HepG2 (cell line): Measurements from ENCODE around the gene CDC42SE1. TPM values are rescaled to one million over a fixed set of nuclear protein-coding genes. Genes with fewer than 3 reads are reported as not detected.
A peak's percentile ranks its signal among the peaks of the same experiment; 100 is the strongest.

Experiments
- GABPB1 ChIP-seq: IDR thresholded peaks from 2 replicates; pipeline ENCODE4 v1.6.1; 2016; ENCODE audit warnings: mild to moderate bottlenecking, missing genetic modification reagents, moderate library complexity, missing compliant biosample characterization
- MEIS1 ChIP-seq: sonication (generic); formaldehyde crosslinking; IDR thresholded peaks from 2 replicates; pipeline ENCODE4 v1.9.0; 2021; ENCODE audit warnings: mild to moderate bottlenecking, missing genetic modification reagents, moderate library complexity, borderline replicate concordance
- NR2F6 ChIP-seq, 2 experiments: IDR thresholded peaks; 2 replicates each; pipeline ENCODE4 v1.6.1; 2016; ENCODE audit warnings: antibody characterized with exemption in 1 of 2, mild to moderate bottlenecking in 1 of 2
- ZNF138 ChIP-seq: sonication (generic); formaldehyde crosslinking; IDR thresholded peaks from 2 replicates; pipeline ENCODE4 v1.5.0; 2020; ENCODE audit warnings: mild to moderate bottlenecking, low read depth, missing genetic modification reagents
- ZNF33A ChIP-seq: sonication (generic); formaldehyde crosslinking; IDR thresholded peaks from 2 replicates; pipeline ENCODE4 v1.5.1; 2020; ENCODE audit warnings: missing genetic modification reagents, mild to moderate bottlenecking, moderate library complexity, borderline replicate concordance
- ZNF629 ChIP-seq: sonication (generic); formaldehyde crosslinking; conservative IDR thresholded peaks from 2 replicates; pipeline ENCODE4 v1.5.0; 2020; ENCODE audit warnings: missing genetic modification reagents
- ZNF788 ChIP-seq: sonication (generic); formaldehyde crosslinking; IDR thresholded peaks from 2 replicates; pipeline ENCODE4 v1.5.0; 2020; ENCODE audit warnings: mild to moderate bottlenecking, missing genetic modification reagents, borderline replicate concordance
- polyA plus RNA-seq, 8 experiments: library from polyadenylated mRNA; depleted of rRNA in 3 of 8; stranded (reverse) in 7 of 8; unstranded in 1 of 8; fragments of >200 nt; fragmentation: Illumina TruSeq in 4 of 8; extraction: Trizol in 4 of 8; gene quantifications; 2 replicates each; pipeline versions ENCODE4 v1.2.1 to v1.2.3, GENCODE V29; 2011 to 2016; ENCODE audit warnings: low read depth in 4 of 8, missing spikeins in 1 of 8, mixed read lengths in 1 of 8; ENCODE audit not compliant: insufficient read depth in 1 of 8
- total RNA-seq, 5 experiments: library from RNA; depleted of rRNA; stranded (reverse); fragments of >200 nt; fragmentation: Illumina TruSeq; extraction: Trizol; gene quantifications; 2 replicates each; pipeline ENCODE4 v1.2.3, GENCODE V29; 2016; ENCODE audit warnings: low read depth in 1 of 5
- TF ChIP-seq, protein P1 (sequence below): sonication (generic); formaldehyde crosslinking; IDR thresholded peaks from 2 replicates; pipeline ENCODE4 v1.5.0; 2020; ENCODE audit warnings: mild to moderate bottlenecking, missing genetic modification reagents, borderline replicate concordance
- TF ChIP-seq, protein P2 (sequence below): sonication (generic); formaldehyde crosslinking; IDR thresholded peaks from 2 replicates; pipeline ENCODE4 v1.5.1; 2020; ENCODE audit warnings: mild to moderate bottlenecking, missing genetic modification reagents, moderate library complexity
- TF ChIP-seq, protein P3 (sequence below): sonication (generic); formaldehyde crosslinking; IDR thresholded peaks from 2 replicates; pipeline ENCODE4 v1.4.0; 2020; ENCODE audit warnings: missing genetic modification reagents
- TF ChIP-seq, protein P4 (sequence below): sonication (generic); formaldehyde crosslinking; IDR thresholded peaks from 2 replicates; pipeline ENCODE4 v1.5.1; 2020; ENCODE audit warnings: missing genetic modification reagents, mild to moderate bottlenecking, borderline replicate concordance
- TF ChIP-seq, protein P5 (sequence below): IDR thresholded peaks from 2 replicates; pipeline ENCODE4 v1.6.1; 2012; ENCODE audit warnings: low read depth, low read length, improper control_type of control experiment

Gene CDC42SE1
- total and polyA plus RNA-seq, 2 of the 13 experiments (the other 11 are each of a cell fraction or from before 2014, with no cell fraction given), result 17.6 to 17.9 TPM

DNA sequence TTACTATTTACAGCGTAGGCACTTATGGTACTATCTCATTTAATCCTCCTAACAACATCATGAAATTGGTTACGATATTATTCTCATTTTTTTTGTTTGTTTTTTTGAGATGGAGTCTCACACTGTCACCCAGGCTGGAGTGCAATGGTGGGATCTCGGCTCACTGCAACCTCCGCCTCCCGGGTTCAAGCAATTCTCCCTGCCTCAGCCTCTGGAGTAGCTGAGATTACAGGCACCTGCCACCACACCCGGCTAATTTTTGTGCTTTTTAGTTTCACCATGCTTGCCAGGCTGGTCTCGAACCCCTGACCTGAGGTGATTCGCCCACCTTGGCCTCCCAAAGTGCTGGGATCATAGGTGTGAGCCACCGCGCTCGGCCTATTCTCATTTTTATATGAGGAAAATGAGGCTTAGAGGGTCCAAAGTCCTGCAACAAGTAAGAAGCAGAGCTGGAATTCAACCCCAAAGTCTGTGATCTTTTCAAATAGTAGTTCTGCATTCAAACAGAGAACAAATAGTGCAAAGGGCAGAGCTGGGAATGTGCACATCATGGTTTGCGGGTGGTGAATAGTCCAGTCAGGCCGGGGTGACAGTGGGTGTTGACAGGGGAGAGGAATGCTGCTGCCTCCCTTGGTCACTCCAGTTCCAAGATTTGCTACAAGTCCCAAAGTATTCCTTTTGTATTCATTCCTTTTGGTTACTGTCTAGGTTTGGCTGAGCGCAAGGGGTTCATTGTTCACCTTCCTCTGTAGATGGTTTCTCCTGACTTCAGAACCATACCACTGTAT is 46.5 kb downstream of the CDC42SE1 start (continued):
- TF ChIP-seq, protein P1, sequence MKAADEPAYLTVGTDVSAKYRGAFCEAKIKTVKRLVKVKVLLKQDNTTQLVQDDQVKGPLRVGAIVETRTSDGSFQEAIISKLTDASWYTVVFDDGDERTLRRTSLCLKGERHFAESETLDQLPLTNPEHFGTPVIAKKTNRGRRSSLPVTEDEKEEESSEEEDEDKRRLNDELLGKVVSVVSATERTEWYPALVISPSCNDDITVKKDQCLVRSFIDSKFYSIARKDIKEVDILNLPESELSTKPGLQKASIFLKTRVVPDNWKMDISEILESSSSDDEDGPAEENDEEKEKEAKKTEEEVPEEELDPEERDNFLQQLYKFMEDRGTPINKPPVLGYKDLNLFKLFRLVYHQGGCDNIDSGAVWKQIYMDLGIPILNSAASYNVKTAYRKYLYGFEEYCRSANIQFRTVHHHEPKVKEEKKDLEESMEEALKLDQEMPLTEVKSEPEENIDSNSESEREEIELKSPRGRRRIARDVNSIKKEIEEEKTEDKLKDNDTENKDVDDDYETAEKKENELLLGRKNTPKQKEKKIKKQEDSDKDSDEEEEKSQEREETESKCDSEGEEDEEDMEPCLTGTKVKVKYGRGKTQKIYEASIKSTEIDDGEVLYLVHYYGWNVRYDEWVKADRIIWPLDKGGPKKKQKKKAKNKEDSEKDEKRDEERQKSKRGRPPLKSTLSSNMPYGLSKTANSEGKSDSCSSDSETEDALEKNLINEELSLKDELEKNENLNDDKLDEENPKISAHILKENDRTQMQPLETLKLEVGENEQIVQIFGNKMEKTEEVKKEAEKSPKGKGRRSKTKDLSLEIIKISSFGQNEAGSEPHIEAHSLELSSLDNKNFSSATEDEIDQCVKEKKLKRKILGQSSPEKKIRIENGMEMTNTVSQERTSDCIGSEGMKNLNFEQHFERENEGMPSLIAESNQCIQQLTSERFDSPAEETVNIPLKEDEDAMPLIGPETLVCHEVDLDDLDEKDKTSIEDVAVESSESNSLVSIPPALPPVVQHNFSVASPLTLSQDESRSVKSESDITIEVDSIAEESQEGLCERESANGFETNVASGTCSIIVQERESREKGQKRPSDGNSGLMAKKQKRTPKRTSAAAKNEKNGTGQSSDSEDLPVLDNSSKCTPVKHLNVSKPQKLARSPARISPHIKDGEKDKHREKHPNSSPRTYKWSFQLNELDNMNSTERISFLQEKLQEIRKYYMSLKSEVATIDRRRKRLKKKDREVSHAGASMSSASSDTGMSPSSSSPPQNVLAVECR (CRISPR knock-in tag), result peak; percentile 62
- TF ChIP-seq ZNF788 (CRISPR knock-in tag) (no peak; the same call in 1 of the 2 replicates), ZNF138 (CRISPR knock-in tag) (no peak), NR2F6 (IDR thresholded peaks at IDR 0.05) (peak; percentile 48; the same call in 1 of the 2 replicates), NR2F6 (CRISPR knock-in tag; IDR thresholded peaks at IDR 0.05) (peak; percentile 76), ZNF629 (CRISPR knock-in tag) (peak; percentile 56; the same call in 1 of the 2 replicates), GABPB1 (CRISPR knock-in tag) (peak; percentile 43; the same call in 1 of the 2 replicates), ZNF33A (CRISPR knock-in tag) (peak; percentile 7; the same call in 1 of the 2 replicates), MEIS1 (CRISPR knock-in tag) (0 out of 2 replicates have a peak, but pooled peaks have one; percentile 59)
- TF ChIP-seq, protein P2, sequence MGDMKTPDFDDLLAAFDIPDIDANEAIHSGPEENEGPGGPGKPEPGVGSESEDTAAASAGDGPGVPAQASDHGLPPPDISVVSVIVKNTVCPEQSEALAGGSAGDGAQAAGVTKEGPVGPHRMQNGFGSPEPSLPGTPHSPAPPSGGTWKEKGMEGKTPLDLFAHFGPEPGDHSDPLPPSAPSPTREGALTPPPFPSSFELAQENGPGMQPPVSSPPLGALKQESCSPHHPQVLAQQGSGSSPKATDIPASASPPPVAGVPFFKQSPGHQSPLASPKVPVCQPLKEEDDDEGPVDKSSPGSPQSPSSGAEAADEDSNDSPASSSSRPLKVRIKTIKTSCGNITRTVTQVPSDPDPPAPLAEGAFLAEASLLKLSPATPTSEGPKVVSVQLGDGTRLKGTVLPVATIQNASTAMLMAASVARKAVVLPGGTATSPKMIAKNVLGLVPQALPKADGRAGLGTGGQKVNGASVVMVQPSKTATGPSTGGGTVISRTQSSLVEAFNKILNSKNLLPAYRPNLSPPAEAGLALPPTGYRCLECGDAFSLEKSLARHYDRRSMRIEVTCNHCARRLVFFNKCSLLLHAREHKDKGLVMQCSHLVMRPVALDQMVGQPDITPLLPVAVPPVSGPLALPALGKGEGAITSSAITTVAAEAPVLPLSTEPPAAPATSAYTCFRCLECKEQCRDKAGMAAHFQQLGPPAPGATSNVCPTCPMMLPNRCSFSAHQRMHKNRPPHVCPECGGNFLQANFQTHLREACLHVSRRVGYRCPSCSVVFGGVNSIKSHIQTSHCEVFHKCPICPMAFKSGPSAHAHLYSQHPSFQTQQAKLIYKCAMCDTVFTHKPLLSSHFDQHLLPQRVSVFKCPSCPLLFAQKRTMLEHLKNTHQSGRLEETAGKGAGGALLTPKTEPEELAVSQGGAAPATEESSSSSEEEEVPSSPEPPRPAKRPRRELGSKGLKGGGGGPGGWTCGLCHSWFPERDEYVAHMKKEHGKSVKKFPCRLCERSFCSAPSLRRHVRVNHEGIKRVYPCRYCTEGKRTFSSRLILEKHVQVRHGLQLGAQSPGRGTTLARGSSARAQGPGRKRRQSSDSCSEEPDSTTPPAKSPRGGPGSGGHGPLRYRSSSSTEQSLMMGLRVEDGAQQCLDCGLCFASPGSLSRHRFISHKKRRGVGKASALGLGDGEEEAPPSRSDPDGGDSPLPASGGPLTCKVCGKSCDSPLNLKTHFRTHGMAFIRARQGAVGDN (CRISPR knock-in tag), result peak; percentile 62
- TF ChIP-seq, protein P3, sequence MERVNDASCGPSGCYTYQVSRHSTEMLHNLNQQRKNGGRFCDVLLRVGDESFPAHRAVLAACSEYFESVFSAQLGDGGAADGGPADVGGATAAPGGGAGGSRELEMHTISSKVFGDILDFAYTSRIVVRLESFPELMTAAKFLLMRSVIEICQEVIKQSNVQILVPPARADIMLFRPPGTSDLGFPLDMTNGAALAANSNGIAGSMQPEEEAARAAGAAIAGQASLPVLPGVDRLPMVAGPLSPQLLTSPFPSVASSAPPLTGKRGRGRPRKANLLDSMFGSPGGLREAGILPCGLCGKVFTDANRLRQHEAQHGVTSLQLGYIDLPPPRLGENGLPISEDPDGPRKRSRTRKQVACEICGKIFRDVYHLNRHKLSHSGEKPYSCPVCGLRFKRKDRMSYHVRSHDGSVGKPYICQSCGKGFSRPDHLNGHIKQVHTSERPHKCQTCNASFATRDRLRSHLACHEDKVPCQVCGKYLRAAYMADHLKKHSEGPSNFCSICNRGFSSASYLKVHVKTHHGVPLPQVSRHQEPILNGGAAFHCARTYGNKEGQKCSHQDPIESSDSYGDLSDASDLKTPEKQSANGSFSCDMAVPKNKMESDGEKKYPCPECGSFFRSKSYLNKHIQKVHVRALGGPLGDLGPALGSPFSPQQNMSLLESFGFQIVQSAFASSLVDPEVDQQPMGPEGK, result peak; percentile 63; the same call in 1 of the 2 replicates
- TF ChIP-seq, protein P4, sequence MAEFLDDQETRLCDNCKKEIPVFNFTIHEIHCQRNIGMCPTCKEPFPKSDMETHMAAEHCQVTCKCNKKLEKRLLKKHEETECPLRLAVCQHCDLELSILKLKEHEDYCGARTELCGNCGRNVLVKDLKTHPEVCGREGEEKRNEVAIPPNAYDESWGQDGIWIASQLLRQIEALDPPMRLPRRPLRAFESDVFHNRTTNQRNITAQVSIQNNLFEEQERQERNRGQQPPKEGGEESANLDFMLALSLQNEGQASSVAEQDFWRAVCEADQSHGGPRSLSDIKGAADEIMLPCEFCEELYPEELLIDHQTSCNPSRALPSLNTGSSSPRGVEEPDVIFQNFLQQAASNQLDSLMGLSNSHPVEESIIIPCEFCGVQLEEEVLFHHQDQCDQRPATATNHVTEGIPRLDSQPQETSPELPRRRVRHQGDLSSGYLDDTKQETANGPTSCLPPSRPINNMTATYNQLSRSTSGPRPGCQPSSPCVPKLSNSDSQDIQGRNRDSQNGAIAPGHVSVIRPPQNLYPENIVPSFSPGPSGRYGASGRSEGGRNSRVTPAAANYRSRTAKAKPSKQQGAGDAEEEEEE (CRISPR knock-in tag), result no peak
- TF ChIP-seq, protein P5, sequence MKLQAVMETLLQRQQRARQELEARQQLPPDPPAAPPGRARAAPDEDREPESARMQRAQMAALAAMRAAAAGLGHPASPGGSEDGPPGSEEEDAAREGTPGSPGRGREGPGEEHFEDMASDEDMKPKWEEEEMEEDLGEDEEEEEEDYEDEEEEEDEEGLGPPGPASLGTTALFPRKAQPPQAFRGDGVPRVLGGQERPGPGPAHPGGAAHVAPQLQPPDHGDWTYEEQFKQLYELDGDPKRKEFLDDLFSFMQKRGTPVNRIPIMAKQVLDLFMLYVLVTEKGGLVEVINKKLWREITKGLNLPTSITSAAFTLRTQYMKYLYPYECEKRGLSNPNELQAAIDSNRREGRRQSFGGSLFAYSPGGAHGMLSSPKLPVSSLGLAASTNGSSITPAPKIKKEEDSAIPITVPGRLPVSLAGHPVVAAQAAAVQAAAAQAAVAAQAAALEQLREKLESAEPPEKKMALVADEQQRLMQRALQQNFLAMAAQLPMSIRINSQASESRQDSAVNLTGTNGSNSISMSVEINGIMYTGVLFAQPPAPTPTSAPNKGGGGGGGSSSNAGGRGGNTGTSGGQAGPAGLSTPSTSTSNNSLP, result peak; percentile 90
